SK-N-SH (cell line): Measurements from ENCODE around the gene RBBP5. TPM values are rescaled to one million over a fixed set of nuclear protein-coding genes. Genes with fewer than 3 reads are reported as not detected.

Experiments used
- CTCF ChIA-PET: fragments of 300-600, 350-600 bp; formaldehyde crosslinking; extraction: SDS; loops from one replicate; lab custom pipeline; 2021; lab: Yijun Ruan, JAX
- POLR2A ChIA-PET: fragments of 350-600 bp; sonication (Branson Sonifier 250); formaldehyde crosslinking; extraction: SDS; loops from one replicate; lab custom pipeline; 2020; ENCODE audit warnings: antibody characterized with exemption, inconsistent platforms; lab: Yijun Ruan, JAX
- DNase-seq: peaks from one replicate; pipeline ENCODE4 v3.0.0; 2012
- H2AFZ ChIP-seq: fragments of 200-600 bp; sonication (generic); 2 replicates; pipeline ENCODE4 v1.8.1; 2016; ENCODE audit warnings: antibody characterized with exemption, mild to moderate bottlenecking, low read depth
- H3F3A ChIP-seq: fragments of 200-600 bp; sonication (generic); replicated peaks from 2 replicates; pipeline ENCODE3; 2016; ENCODE audit warnings: antibody characterized with exemption, mild to moderate bottlenecking; ENCODE audit not compliant: insufficient read depth
- H3K27ac ChIP-seq, 2 experiments: fragments of 200-500 bp in 1 of 2; fragments of 200-600 bp in 1 of 2; sonication (Bioruptor generic) in 1 of 2; sonication (generic), shearing (Covaris generic) in 1 of 2; 2 replicates each; pipeline versions ENCODE4 v1.5.1 to v1.6.1; 2014 to 2016; ENCODE audit warnings: low read depth in 2 of 2, inconsistent platforms in 1 of 2, low read length in 1 of 2, mild to moderate bottlenecking in 1 of 2, mixed read lengths in 1 of 2
- H3K27me3 ChIP-seq: fragments of 200-600 bp; sonication (generic), shearing (Covaris generic); 2 replicates; pipeline ENCODE4 v1.6.1; 2016; ENCODE audit warnings: mixed run types; ENCODE audit not compliant: insufficient read depth
- H3K36me3 ChIP-seq, 2 experiments: fragments of 200-500 bp in 1 of 2; fragments of 200-600 bp in 1 of 2; sonication (Bioruptor generic) in 1 of 2; sonication (generic) in 1 of 2; replicated peaks in 1 of 2; 2 replicates each; pipeline versions ENCODE3 to v1.5.1; 2014 to 2016; ENCODE audit warnings: low read length in 1 of 2, mild to moderate bottlenecking in 1 of 2; ENCODE audit not compliant: insufficient read depth in 2 of 2, control insufficient read depth in 1 of 2
- H3K4me1 ChIP-seq, 2 experiments: fragments of 200-500 bp in 1 of 2; fragments of 200-600 bp in 1 of 2; sonication (Bioruptor generic) in 1 of 2; sonication (generic), shearing (Covaris generic) in 1 of 2; 2 replicates each; pipeline versions ENCODE4 v1.5.1 to v1.6.1; 2014 to 2016; ENCODE audit warnings: low read depth in 1 of 2, low read length in 1 of 2, mixed run types in 1 of 2; ENCODE audit not compliant: insufficient read depth in 2 of 2, control insufficient read depth in 1 of 2
- H3K4me2 ChIP-seq: fragments of 200-600 bp; sonication (generic), shearing (Covaris generic); 2 replicates; pipeline ENCODE4 v1.6.1; 2017; ENCODE audit warnings: mixed run types
- H3K4me3 ChIP-seq, 2 experiments: fragments of 200-500 bp in 1 of 2; fragments of 200-600 bp in 1 of 2; sonication (Bioruptor generic) in 1 of 2; sonication (generic), shearing (Covaris generic) in 1 of 2; 2 replicates each; pipeline versions ENCODE4 v1.5.1 to v1.8.1; 2014 to 2016; ENCODE audit warnings: low read depth in 2 of 2, inconsistent platforms in 1 of 2, low read length in 1 of 2, mild to moderate bottlenecking in 1 of 2, mixed read lengths in 1 of 2, moderate library complexity in 1 of 2
- H3K79me2 ChIP-seq: fragments of 200-600 bp; sonication (generic); 2 replicates; pipeline ENCODE4 v1.8.1; 2017; ENCODE audit warnings: mild to moderate bottlenecking; ENCODE audit not compliant: insufficient read depth
- H3K9ac ChIP-seq: fragments of 200-600 bp; sonication (generic); 2 replicates; pipeline ENCODE4 v1.6.1; 2017; ENCODE audit warnings: mixed run types
- H3K9me2 ChIP-seq: fragments of 200-600 bp; sonication (generic); 2 replicates; pipeline ENCODE4 v1.6.1; 2017; ENCODE audit warnings: mixed run types
- H3K9me3 ChIP-seq: fragments of 200-600 bp; sonication (generic); 2 replicates; pipeline ENCODE4 v1.6.1; 2017; ENCODE audit warnings: mixed run types, mild to moderate bottlenecking, moderate library complexity
- H4K20me1 ChIP-seq: fragments of 200-600 bp; sonication (generic); 2 replicates; pipeline ENCODE4 v1.6.1; 2017; ENCODE audit warnings: mild to moderate bottlenecking, mixed run types; ENCODE audit not compliant: insufficient read depth
- ELF1 ChIP-seq: IDR thresholded peaks from 2 replicates; pipeline ENCODE4 v1.4.0; 2012
- EP300 ChIP-seq, 2 experiments: IDR thresholded peaks; 2 replicates each; pipeline versions ENCODE4 v1.4.0 to v1.6.1; 2012; ENCODE audit warnings: borderline replicate concordance in 1 of 2, low read depth in 1 of 2, low read length in 1 of 2
- FOSL2 ChIP-seq: IDR thresholded peaks from 2 replicates; pipeline ENCODE4 v1.4.0; 2012; ENCODE audit warnings: low read depth, mild to moderate bottlenecking, moderate library complexity, borderline replicate concordance
- FOXJ3 ChIP-seq: sonication (generic); formaldehyde crosslinking; IDR thresholded peaks from 2 replicates; pipeline ENCODE4 v1.5.1; 2020; ENCODE audit warnings: mild to moderate bottlenecking, missing genetic modification reagents
- GATA2 ChIP-seq: sonication (generic); formaldehyde crosslinking; IDR thresholded peaks from 2 replicates; pipeline ENCODE4 v1.5.0; 2020; ENCODE audit warnings: mild to moderate bottlenecking, missing genetic modification reagents
- MEF2A ChIP-seq: IDR thresholded peaks from 2 replicates; pipeline ENCODE4 v1.4.0; 2012; ENCODE audit warnings: low read depth, borderline replicate concordance
- NRF1 ChIP-seq: IDR thresholded peaks from 2 replicates; pipeline ENCODE4 v1.6.1; 2012; ENCODE audit warnings: low read depth, mild to moderate bottlenecking, low read length
- RAD21 ChIP-seq: IDR thresholded peaks from 2 replicates; pipeline ENCODE4 v1.6.1; 2012; ENCODE audit warnings: mild to moderate bottlenecking, low read length
- RFX5 ChIP-seq: IDR thresholded peaks from 2 replicates; pipeline ENCODE4 v1.6.1; 2012; ENCODE audit warnings: mild to moderate bottlenecking, improper control_type of control experiment, low read length
- TAF1 ChIP-seq: IDR thresholded peaks from 2 replicates; pipeline ENCODE4 v1.6.1; 2012; ENCODE audit warnings: low read depth, mild to moderate bottlenecking, low read length, moderate library complexity, borderline replicate concordance
- TCF12 ChIP-seq: IDR thresholded peaks from 2 replicates; pipeline ENCODE4 v1.4.0; 2012
- YY1 ChIP-seq: IDR thresholded peaks from 2 replicates; pipeline ENCODE4 v1.4.0; 2012; ENCODE audit warnings: low read depth, mild to moderate bottlenecking
- WGBS: methylation state at CpG from one replicate; pipeline ENCODE4 v1.1.6; 2017; ENCODE audit warnings: low lambda C conversion rate; 5-methylcytosine and 5-hydroxymethylcytosine counted together
- polyA plus RNA-seq, 3 experiments: library from polyadenylated mRNA; depleted of rRNA; stranded (reverse); fragments of >200 nt; gene quantifications; 2 replicates each; pipeline ENCODE4 v1.2.3, GENCODE V29; 2012
- TF ChIP-seq, protein P1 (sequence below): fragments of 150-350 bp; IDR thresholded peaks from 2 replicates; pipeline ENCODE4 v1.6.1; 2016; ENCODE audit warnings: mild to moderate bottlenecking, low read depth, low read length
- TF ChIP-seq, protein P2 (sequence below): fragments of 150-350 bp; IDR thresholded peaks from 2 replicates; pipeline ENCODE4 v1.6.1; 2017; ENCODE audit warnings: antibody characterized with exemption, low read length, low read depth, borderline replicate concordance
- TF ChIP-seq, protein P3 (sequence below): IDR thresholded peaks from 2 replicates; pipeline ENCODE4 v1.4.0; 2012; ENCODE audit warnings: low read depth, borderline replicate concordance
- TF ChIP-seq, protein P4 (sequence below): IDR thresholded peaks from 2 replicates; pipeline ENCODE4 v1.4.0; 2012; ENCODE audit warnings: low read depth, borderline replicate concordance
- TF ChIP-seq, protein P5 (sequence below): IDR thresholded peaks from 2 replicates; pipeline ENCODE4; 2012

RBBP5 gene
- polyA plus RNA-seq, 1 of the 3 experiments (the other 2 are of a cell fraction) = 5.7 TPM

DNA sequence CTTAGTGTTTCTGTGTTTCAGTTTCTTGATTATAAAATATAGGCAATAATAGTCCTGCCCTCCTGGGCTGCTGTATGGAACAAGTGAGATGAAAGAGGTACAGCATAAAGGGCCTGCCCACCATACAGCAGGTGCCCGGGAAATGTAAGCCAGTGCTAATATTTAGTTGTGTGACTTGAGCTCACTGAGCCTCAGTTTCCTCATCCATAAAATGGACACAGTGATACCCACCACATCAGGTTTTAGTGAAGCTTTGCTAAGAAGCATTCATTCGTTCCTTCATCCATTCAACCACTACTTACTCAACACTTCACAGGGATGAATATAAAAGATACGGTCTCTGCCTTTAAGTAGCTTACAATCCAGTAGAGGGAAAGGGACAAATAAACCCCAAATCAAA is 58.9 kb downstream of the RBBP5 start:
- Histone ChIP-seq H3K79me2 (no peaks in the 10 kb centered on the region), H3K4me2 (no peak overlapping the region), H2AFZ (no peak overlapping the region), H3K9ac (no peak overlapping the region), H3K27ac (no peak overlapping the region), H3K4me1 (peaks cover 0 to 5% of the 10 kb centered on the region in 2 experiments; a peak in 1 of 4 replicates), H3F3A (no peaks in the 10 kb centered on the region), H3K9me2 (no peaks in the 10 kb centered on the region), H3K27me3 (no peaks in the 10 kb centered on the region), H3K4me3 (no peak overlapping the region), H3K9me3 (no peaks in the 10 kb centered on the region), H4K20me1 (no peaks in the 10 kb centered on the region), H3K36me3 (no peaks in the 10 kb centered on the region)
- no peak for DNase-seq
- 64% methylated on average over 3 of the region's 3 CpGs for WGBS
- POLR2A ChIA-PET = interaction anchor here (1.5 kb wide), 1 partner anchor 74 kb away, joined by 3 read pairs; no protein-coding TSS in a partner anchor
- CTCF ChIA-PET = interaction anchor here (1.0 to 18.8 kb wide), 17 partner anchors 9 to 263 kb away, joined by 3 to 756 read pairs (median 35); partner anchors contain the start of gene CNTN2
- TF ChIP-seq RAD21 (no peak), FOXJ3 (CRISPR knock-in tag) (no peak), FOSL2 (no peak), NRF1 (no peak), RFX5 (no peak), MEF2A (no peak), TAF1 (no peak), GATA2 (CRISPR knock-in tag) (no peak), YY1 (no peak), EP300 (IDR thresholded peaks at IDR 0.05; ENCODE audit: borderline replicate concordance in 1 of 2, low read depth in 1 of 2, low read length in 1 of 2) (no peak), TCF12 (no peak), ELF1 (no peak)
- TF ChIP-seq, protein P1, sequence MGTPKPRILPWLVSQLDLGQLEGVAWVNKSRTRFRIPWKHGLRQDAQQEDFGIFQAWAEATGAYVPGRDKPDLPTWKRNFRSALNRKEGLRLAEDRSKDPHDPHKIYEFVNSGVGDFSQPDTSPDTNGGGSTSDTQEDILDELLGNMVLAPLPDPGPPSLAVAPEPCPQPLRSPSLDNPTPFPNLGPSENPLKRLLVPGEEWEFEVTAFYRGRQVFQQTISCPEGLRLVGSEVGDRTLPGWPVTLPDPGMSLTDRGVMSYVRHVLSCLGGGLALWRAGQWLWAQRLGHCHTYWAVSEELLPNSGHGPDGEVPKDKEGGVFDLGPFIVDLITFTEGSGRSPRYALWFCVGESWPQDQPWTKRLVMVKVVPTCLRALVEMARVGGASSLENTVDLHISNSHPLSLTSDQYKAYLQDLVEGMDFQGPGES = no peak
- TF ChIP-seq, protein P2, sequence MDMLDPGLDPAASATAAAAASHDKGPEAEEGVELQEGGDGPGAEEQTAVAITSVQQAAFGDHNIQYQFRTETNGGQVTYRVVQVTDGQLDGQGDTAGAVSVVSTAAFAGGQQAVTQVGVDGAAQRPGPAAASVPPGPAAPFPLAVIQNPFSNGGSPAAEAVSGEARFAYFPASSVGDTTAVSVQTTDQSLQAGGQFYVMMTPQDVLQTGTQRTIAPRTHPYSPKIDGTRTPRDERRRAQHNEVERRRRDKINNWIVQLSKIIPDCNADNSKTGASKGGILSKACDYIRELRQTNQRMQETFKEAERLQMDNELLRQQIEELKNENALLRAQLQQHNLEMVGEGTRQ = no peak
- TF ChIP-seq, protein P3, sequence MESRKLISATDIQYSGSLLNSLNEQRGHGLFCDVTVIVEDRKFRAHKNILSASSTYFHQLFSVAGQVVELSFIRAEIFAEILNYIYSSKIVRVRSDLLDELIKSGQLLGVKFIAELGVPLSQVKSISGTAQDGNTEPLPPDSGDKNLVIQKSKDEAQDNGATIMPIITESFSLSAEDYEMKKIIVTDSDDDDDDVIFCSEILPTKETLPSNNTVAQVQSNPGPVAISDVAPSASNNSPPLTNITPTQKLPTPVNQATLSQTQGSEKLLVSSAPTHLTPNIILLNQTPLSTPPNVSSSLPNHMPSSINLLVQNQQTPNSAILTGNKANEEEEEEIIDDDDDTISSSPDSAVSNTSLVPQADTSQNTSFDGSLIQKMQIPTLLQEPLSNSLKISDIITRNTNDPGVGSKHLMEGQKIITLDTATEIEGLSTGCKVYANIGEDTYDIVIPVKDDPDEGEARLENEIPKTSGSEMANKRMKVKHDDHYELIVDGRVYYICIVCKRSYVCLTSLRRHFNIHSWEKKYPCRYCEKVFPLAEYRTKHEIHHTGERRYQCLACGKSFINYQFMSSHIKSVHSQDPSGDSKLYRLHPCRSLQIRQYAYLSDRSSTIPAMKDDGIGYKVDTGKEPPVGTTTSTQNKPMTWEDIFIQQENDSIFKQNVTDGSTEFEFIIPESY = no peak
- TF ChIP-seq, protein P4, sequence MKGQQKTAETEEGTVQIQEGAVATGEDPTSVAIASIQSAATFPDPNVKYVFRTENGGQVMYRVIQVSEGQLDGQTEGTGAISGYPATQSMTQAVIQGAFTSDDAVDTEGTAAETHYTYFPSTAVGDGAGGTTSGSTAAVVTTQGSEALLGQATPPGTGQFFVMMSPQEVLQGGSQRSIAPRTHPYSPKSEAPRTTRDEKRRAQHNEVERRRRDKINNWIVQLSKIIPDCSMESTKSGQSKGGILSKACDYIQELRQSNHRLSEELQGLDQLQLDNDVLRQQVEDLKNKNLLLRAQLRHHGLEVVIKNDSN = no peak
- TF ChIP-seq, protein P5, sequence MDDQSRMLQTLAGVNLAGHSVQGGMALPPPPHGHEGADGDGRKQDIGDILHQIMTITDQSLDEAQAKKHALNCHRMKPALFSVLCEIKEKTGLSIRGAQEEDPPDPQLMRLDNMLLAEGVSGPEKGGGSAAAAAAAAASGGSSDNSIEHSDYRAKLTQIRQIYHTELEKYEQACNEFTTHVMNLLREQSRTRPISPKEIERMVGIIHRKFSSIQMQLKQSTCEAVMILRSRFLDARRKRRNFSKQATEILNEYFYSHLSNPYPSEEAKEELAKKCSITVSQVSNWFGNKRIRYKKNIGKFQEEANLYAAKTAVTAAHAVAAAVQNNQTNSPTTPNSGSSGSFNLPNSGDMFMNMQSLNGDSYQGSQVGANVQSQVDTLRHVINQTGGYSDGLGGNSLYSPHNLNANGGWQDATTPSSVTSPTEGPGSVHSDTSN = no peak
- TF ChIP-seq, all 33 proteins: peak for 0
